Head of caudate nucleus (tissue), 42 donors: ENCODE data around the gene THAP7.
"Not testable (repeated sequence)": the region's sequence is repeated elsewhere in the genome, so short reads cannot be mapped to it uniquely, and the experiment has no call there.

Experiments used
- DNase-seq, 42 donors: peaks; one replicate each; pipeline versions ENCODE4 v3.0.0 to v3.0.0-alpha.2; 2020 to 2021; ENCODE audit warnings: mixed read lengths in 7 of 42
- intact Hi-C: fragments of 100-400 bp; cut with DNase I; formaldehyde crosslinking; loops from one replicate; pipeline ENCODE4 v1.15.0; 2022

The THAP7 gene

DNA sequence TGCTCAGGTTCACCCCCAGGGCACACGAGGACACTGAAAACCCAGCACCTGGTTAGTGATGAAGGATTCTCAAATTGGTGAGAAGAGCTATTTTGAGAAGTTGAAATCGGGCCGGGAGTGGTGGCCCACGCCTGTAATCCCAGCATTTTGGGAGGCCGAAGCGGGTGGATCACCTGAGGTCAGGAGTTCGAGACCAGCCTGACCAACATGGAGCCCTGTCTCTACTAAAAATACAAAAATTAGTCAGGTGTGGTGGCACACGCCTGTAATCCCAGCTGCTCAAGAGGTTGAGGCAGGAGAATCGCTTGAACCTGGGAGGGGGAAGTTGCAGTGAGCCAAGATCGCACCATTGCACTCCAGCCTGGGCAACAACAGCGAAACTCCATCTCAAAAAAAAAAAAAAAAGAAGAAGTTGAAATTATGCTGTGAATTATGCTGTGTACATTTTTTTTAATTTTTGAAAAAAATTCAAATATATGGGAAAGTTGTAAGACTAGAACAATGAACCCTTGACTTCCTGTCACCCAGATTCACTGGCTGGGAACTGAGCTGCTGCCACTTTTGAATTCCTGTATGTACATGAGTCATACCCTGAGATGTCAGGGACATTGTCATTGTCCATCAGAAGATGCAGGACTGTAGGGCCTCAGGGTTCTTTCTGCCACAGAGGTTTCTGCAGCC, 29.8 kb downstream of the THAP7 start:
- DNase-seq, intact Hi-C loops: not testable (repeated sequence)

DNA sequence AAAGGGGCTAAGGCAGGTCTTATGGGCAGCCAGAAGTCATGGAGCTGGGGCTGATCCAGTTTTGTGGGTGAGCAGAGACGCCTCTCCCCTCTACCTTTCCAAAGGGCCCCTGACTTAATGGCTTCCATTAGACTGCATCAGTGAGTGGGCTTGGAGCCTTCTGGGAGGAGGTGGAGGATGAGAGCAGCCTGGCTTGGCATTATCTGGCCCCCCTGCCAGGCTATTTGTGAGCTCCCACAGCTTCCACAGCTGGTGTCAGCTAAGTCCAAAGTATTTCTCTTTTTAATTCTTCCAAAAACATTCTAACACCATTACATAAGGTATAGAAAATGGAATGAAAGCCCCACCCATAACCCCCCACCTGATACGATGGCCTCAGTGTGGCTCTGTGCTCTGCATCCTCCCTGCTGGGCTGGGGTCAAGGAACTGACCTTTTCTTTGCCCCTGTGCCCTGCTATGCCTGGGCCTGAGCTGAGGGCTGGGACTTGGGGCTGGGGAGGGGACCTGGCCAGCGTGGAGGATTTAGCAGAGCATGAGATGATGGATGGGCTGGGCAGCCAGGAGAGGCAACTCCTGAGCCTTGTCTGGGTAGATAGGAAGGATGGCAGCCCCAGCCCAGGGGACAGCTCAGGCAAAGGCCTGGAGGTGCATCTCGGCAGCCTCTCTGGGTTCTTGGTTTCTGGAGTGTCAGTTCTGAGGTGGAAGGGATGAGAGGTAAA, 30.8 kb downstream of the THAP7 start:
- DNase-seq, result no peak
- intact Hi-C loops, result no loop called here

DNA sequence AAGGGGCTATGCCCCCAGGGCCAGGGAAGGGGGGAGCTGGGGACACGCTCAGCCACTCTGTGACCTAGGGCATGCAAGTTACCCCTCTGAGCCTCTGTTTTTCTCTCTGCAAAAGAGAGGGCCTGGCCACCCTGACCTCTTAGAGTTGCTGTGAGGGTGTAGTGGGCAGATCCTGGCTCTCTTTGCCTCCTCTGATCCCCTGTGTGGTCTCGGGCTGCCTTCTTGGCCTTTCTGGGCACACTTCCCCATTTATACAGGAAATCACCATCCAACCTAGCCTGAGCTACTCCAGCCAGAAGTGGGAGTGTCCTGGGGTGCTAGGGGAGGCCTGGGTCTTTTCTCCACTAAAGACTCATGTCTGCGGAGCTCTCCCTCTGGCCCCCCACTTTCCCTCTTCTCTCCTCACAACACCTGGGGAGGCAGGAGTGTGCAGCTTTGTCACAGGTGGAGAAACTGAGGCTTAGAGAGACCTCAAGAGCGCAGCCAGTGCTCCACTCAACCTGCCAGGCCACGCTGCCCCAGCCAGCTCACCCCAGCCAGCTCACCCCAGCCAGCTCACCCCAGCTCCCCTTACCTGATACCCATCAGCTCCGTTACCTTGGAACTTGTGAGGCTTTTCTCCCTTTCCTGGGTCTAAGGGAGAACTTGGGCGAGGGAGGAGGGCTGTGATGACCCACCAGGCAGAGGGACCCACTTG, 33.5 kb downstream of the THAP7 start:
- intact Hi-C loops, result no loop called here
- DNase-seq, result no peak

DNA sequence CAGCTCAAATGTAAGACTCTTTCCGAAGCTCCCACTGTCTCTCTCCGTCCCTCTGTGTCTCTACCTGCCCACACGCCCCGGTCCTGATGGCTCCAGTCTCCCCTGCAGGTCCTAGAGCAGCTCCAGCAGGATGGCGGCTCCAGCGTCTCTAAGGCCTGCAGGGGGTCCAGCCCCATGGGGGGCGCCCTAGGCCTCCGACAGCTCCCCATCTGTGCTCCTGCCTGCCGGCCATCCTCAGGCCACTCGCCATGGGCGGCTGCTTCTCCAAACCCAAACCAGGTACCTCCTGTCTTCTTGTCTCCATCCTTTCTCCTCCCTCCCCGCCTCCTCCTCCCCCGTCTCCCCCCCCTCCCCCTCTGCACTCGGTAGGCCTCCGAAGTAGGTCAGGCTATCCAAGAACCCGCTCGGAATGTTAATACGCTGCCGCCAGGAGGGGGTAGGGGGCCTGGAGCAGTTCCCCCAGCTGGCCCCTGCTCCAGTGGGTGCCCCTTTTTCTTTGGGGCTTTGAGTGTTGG, 34.2 kb downstream of the THAP7 start:
- intact Hi-C loops, result no loop called here
- no peak for DNase-seq

DNA sequence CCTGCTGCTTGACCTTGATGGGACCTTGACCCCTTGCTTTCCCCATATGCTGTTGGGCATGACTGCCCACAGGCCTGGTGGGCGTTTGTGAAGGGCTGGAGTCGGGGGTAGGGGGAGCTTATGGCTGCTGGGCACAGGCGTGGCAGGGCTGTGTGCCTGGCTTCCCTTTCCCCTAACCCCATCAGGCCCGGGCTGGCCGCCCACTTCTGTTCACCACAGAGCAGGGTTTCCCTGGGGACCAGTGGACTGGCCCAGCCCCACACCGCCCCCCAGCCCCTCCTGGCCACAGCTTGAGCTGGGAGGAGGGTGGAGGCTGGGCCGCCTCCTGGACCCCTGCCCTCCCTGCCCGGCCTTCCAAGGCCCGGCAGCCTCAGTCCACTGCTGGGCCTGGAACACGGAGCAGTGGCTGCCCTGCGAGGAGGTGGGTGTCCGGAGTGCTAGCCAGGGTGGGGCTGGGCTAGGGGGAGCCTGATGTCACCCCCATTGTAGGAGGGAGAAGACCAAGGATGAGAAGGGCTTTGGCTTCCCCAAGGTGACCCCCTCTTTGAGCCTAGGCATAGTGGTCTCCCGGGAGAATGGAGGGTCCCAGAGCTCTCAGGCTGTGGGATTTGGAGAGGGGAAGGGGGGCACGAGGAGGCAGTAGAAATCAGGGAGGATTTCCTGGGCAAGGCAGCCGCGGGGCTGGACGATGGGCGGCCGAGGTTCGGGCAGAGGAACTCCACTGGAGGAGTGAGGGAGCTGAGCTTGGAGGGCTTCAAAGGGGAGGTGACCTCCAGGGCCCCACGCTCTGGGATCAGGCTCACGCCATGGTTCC, 34.8 kb downstream of the THAP7 start, which contains the start of gene AIFM3:
Gene AIFM3 (plus strand): TSS at position 373 of the 814 bp plus-strand sequence. CDS start 690 bp downstream, outside the sequence.
- intact Hi-C loops, result no loop called here
- DNase-seq, result peak in 27 of 42 donors; percentile 24 to 82 (median 56)

DNA sequence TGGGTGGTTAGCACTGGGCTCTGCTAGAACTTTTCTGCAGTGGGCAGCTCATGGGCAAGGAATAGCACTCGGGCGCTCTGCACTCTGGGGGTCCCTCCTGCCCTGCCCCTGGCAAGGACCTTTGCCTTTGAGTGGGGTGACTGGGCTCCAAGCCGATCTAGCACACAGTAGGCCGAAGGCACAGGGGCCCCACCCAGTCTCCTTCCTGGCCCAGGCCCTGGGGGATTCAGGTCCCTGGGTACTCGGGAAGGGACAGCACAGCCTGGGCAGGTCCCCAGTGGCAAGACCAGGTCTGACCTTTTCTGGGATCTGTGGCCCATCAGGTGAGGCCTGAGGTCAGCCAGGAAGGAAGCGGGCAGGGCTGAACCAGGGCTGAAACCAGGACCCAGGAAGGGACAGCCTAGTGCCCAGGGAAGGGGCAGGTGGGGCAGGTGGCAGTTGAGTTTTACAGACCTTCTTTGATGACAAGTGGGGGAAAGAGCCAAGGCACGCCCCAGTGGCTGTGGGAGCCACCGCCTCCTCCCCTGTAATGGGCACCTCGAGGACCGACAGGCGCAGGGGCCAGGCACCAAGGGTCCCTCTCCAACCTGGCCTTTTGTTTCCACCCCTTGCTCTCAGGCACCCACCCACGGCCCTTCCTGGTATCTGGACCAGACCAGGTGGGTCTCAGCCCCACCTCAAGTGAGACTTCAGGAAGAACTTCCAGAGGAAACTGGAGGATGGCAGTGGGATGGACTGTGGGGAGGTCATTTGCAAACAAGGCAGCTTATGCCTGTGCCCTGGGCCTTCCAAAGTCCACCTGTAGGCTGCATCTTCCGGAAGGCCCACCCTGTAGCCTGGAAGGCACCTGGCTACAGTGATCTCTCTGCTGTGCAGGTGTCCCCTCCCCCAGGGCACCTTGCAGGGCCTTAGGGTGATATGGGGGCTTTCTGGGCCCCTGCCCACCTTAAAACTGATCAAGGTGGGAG, 35.7 kb downstream of the THAP7 start:
- intact Hi-C loops, result no loop called here
- no peak for DNase-seq

DNA sequence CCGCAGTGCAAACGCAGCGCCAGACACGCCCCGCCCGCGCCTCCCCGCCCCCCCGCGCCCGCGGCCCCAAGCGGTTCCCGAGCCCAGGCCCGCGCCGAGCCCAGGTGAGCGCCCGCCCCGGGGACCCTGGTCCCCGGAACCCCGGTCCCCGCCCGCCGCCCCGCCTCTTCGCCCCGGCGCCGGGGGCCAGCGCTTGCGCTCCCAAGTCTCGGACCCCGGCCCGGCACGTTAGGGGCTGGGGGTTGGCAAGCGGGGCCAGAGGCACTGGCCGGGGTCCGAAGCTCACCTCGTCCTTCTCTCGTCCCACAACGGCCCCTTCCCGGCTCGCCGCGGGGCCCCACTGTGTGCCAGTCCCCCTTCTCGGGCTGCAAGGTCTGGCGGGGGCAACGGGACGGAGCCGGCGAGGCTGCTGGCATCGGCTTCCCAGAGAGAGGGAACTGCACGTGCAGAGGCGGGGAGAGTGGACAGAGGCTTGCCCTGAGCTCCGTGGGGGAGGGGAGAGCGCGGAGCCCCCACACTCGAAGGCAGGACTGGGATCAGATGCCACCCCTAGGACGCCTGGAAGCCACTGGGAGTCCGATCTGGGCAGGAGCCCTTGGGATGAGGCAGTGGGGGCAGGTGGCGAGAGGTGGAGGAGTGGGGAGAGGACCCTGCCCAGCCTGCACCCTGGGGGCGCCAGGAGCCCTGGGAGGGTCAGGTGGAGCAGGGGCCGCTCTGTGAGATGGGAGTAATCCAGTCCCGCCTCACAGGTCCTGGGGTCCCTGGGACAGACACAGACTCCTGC, 36.6 kb downstream of the THAP7 start:
- DNase-seq, result no peak
- intact Hi-C loops, result no loop called here

DNA sequence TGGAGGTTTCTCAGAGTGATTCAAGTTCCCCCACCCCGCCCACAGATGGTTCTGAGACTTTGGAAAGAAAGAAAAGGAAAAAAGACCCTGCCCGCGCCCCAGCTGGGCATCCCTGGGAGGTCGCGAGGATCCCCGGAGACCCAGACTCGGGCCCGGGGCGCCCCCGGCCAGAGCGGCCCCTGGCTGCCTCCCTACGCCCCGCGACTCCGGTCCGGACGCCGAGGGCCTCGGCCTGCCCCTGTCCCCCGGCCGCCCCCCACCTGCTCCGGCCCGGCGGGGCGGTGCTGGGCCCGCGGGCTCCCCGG, 37.2 kb downstream of the THAP7 start:
- intact Hi-C loops, result no loop called here
- no peak for DNase-seq

DNA sequence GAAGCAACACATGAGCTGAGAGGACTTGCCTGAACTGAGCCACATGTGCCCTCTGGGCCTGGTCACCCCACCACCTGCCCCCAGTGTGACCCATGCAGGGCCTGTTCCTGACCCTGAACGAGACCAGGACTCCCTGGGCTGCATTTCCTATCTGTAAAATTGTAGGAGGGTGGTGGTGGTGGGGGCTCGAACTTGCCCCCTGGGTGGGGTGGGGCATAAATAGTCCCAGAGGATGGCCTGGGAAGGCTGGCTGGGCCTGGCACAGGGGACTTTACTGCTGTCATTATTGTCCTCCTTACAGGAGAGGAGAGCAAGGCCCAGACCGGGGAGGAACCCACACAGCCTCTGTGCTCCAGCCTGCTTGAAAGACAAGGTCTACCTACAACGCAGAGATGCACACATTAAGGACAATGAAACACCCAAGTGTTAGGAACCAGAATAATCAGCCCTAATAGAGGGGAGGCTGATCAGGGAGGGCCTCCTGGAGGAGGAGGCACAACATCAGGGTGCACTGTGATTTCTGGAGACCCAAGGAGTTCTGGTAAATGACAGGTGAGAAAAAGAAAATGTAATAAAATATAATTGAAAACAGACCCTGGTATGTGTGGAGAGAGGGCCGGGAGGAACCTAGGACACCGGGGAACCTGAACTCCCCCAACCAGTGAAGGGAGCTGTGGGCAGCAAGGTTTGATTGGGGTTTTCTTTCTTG, 37.7 kb downstream of the THAP7 start:
- no peak for DNase-seq
- intact Hi-C loops, result no loop called here

DNA sequence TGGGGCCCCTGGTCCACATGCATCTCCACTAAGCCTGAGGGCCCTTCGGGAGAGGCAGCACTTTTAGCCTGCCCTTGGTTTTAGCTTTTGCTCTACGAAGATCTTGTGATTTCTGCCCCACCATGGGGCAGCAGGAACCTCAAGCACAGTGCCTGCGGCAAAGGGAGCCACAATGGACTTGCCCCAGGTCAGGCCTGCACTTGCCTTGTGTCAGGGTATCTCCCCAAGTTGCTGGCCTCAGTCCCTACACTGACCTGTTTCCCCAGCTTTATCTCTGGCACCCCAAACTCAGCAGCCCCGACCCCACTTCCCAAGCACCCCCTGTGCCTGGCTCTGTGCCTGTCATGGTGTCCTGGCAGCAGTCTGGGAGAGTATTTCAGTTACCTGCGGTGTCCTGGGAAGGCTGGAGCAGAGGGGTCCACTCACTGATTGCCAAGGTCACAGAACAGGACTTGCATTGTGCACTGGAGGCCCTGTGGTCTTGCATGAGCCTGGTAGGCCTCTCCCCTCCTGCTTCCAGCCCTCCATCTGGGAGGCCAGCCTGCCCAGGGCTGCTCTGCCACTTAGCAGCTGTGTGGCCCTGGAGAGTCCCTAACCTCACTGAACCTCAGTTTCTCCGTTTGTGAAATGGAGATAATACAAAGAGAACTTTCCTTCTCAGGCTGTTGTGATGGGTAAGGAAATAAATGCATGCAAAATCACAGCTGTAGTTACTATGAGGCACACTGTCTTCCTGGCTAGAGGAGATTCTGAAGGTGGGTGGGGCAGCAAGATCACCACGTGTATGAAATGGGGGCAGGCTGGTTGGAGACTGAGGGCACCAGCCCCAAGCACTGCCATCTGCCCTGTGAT, 38.5 kb downstream of the THAP7 start:
- intact Hi-C loops, result no loop called here
- DNase-seq, result no peak

DNA sequence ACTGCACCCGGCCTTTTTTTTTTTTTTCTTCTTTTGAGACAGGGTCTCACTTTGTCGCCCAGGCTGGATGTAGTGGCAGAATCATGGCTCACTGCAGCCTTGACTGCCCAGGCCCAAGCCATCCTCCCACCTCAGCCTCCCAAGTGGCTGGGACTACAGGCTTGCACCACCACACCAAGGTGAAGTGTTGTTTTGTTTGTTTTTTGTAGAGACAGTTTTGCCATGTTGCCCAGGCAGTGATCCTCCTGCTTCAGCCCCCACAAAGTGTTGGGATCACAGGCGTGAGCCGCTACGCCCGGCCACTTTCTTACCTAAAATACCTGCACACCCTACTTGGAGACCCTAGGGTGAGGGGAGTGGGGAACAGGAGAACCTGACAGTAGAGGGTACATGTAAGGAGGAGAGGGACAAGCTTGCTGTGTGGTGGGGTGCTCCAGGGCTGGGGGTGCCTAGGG, 39.4 kb downstream of the THAP7 start:
- no peak for DNase-seq
- intact Hi-C loops, result no loop called here

DNA sequence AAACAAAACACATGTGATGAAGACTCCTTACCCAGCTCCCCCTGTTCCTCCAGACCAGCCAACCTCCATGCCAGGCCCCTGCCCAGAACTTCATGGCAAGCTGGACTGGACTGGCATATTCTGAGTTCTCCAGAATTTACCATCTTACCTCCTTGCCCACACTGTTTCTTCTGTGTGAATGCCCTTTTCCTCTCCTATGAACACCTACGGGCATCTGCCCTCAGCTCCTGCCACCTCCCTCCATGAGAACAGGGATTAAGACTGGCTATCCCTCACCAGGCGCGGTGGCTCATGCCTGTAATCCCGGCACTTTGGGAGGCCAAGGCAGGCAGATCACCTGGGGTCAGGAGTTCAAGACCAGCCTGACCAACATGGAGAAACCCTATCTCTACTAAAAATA, 41.3 kb downstream of the THAP7 start:
- no peak for DNase-seq
- intact Hi-C loops, result no loop called here

DNA sequence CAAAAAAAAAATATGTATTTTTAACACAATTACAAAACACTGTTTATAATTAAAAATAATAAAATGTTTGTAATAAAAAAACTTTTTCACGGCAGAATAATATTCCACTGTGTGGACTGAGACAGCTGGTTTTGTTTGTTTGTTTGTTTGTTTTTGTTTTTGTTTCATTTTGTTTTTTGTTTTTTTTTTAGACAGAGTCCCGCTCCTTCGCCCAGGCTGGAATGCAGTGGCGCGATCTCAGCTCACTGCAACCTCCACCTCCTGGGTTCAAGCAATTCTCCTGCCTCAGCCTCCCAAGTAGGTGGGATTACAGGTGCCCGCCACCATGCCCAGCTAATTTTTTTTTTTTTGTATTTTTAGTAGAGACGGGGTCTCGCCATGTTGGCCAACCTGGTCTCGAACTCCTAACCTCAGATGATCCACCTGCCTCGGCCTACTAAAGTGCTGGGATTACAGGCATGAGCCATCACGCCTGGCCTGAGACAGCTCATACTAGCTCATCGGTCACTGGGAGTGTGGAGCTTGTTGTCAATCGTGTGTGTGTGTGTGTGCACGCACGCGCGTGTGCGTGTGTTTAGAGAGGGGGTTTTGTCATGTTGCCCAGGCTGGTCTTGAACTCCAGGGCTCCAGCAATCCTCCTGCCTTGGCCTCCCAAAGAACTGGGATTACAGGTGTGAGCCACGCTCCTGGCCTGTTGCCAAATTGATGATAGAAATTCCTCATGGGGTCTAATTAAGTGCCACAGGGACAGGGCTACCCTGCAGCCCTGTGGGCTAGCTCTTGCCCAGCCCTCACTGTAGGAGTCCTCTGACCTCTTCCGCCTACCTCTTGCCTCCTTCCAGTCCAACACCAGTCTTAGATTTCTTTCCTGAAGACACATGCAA, 42.1 kb downstream of the THAP7 start:
- no peak for DNase-seq
- intact Hi-C loops, result no loop called here

DNA sequence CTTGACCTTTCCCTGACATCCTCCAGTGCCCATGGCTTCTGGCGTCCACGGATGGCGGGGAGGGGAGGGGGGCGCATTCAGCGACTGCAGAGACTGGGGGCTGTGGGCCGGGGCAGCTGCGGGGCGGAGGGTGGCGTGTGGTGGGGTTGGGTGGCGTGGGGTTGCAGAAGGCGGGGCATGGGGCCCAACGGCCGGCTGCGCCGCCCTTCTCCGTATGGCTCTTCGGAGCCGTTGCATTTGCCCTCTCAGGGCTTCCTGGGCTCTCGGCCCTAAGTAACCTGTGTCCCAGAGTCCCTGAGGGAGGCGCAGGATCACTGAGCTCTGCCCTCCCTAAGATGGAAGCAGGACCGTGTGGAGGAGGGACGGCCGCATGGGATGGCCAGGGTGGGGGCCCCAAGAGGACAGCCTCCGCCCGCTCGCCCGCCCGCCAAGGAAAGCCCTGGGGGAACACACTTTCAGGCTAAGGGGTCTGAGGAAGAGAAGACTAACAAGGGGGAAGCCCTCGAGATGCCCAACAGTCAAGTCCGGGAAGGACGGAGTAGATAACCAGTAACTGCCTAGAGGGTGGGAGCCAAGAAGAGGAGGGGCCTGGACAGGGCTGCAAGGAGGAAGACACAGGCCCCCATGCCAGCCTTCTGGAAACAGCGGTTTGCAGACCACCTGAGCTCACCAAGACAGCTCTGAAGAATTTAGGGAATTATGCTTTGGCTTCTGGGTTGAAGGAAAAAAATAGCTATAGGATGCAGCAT, 44.1 kb downstream of the THAP7 start:
- DNase-seq, result peak in 2 of 42 donors; percentile 24 to 39
- intact Hi-C loops, result no loop called here
